HepG2 (cell line): ENCODE data around the gene EPS8. TPM values are rescaled to one million over a fixed set of nuclear protein-coding genes. Genes with fewer than 3 reads are reported as not detected.

Experiments used
- ATAC-seq: fragments of 200-7000 bp; cut with Tn5 transposase; 3 replicates; pipeline ENCODE4 v1.9.1; 2020; ENCODE audit warnings: mild to moderate bottlenecking, moderate library complexity
- BruUV-seq: library from RNA; stranded (reverse); fragments of 400-500 nt; replicated peaks from 2 replicates; lab custom pipeline; 2021; lab: Mats Ljungman, UMichigan
- CTCF ChIA-PET: fragments of 300-600 bp; formaldehyde crosslinking; extraction: SDS; loops from one replicate; lab custom pipeline; 2021; ENCODE audit warnings: low total read pairs, inconsistent platforms, low intra/inter-chr PET ratio; lab: Yijun Ruan, JAX
- POLR2A ChIA-PET: fragments of 350-600 bp; sonication (Branson Sonifier 250); formaldehyde crosslinking; loops from one replicate; lab custom pipeline; 2020; ENCODE audit warnings: antibody characterized with exemption, inconsistent platforms; lab: Yijun Ruan, JAX
- DNase-seq: peaks from one replicate; pipeline ENCODE4 v3.0.0-alpha.2; 2015; ENCODE audit warnings: low spot score
- FAIRE-seq: peaks from 3 replicates; lab custom pipeline; 2011; peaks lifted over from hg19 to GRCh38; lab: Jason Lieb, UNC
- H2AFZ ChIP-seq: one replicate; pipeline ENCODE4 v1.6.1; 2011; ENCODE audit warnings: low read length, inconsistent platforms
- H3K27ac ChIP-seq: fragments of 300-600 bp; 3 replicates; pipeline ENCODE4 v1.8.0; 2011; ENCODE audit warnings: mixed run types, mild to moderate bottlenecking, mixed read lengths, low read length, inconsistent platforms; ENCODE audit not compliant: insufficient read depth; ENCODE audit errors: extremely low read length
- H3K27me3 ChIP-seq, 2 experiments: fragments of 200-600 bp in 1 of 2; 2 replicates in 1 of 2; 3 replicates in 1 of 2; pipeline versions ENCODE4 v1.6.0 to v1.8.0; 2011; ENCODE audit warnings: low read length in 2 of 2, mild to moderate bottlenecking in 2 of 2, moderate library complexity in 2 of 2, inconsistent platforms in 1 of 2; ENCODE audit not compliant: insufficient read depth in 2 of 2, control insufficient read depth in 1 of 2
- H3K36me3 ChIP-seq, 2 experiments: fragments of 200-600 bp in 1 of 2; replicated peaks in 1 of 2; 2 replicates in 1 of 2; 3 replicates in 1 of 2; pipeline versions ENCODE4 v1.5.1 to v1.8.0; 2011; ENCODE audit warnings: low read length in 2 of 2, inconsistent platforms in 1 of 2; ENCODE audit not compliant: insufficient read depth in 2 of 2, control insufficient read depth in 1 of 2
- H3K4me1 ChIP-seq: 2 replicates; pipeline ENCODE4 v1.5.1; 2012; ENCODE audit warnings: low read length, inconsistent platforms; ENCODE audit not compliant: insufficient read depth
- H3K4me2 ChIP-seq: 2 replicates; pipeline ENCODE4 v1.6.0; 2011; ENCODE audit warnings: low read depth, low read length, inconsistent platforms
- H3K4me3 ChIP-seq, 3 experiments: fragments of 200-600 bp in 1 of 3; sonication (generic), shearing (Covaris generic) in 1 of 3; replicated peaks in 1 of 3; 2 replicates each; pipeline ENCODE4 v1.5.1; 2011 to 2016; ENCODE audit warnings: low read length in 3 of 3, inconsistent platforms in 2 of 3, low read depth in 2 of 3, mild to moderate bottlenecking in 2 of 3, control low read depth in 1 of 3, mixed read lengths in 1 of 3; ENCODE audit not compliant: insufficient read depth in 1 of 3
- H3K79me2 ChIP-seq: one replicate; pipeline ENCODE4 v1.6.1; 2011; ENCODE audit warnings: low read length, inconsistent platforms; ENCODE audit not compliant: insufficient read depth
- H3K9ac ChIP-seq: 2 replicates; pipeline ENCODE4 v1.6.0; 2011; ENCODE audit warnings: mild to moderate bottlenecking, low read depth, low read length, inconsistent platforms; ENCODE audit not compliant: insufficient read depth
- H3K9me3 ChIP-seq: 2 replicates; pipeline ENCODE4 v1.5.1; 2012; ENCODE audit warnings: mild to moderate bottlenecking, low read length
- H4K20me1 ChIP-seq: 2 replicates; pipeline ENCODE4 v1.6.0; 2011; ENCODE audit warnings: inconsistent platforms, mild to moderate bottlenecking, low read length, moderate library complexity; ENCODE audit not compliant: insufficient read depth
- ATF7-NPFF ChIP-seq: sonication (generic); formaldehyde crosslinking; IDR thresholded peaks from 2 replicates; pipeline ENCODE4 v1.8.1; 2023; ENCODE audit warnings: mild to moderate bottlenecking, low read depth, missing genetic modification reagents, moderate library complexity
- CHD4 ChIP-seq: fragments of 200-600 bp; sonication (generic); IDR thresholded peaks from 2 replicates; pipeline ENCODE4 v1.7.0; 2017; ENCODE audit warnings: mild to moderate bottlenecking, low read length, borderline replicate concordance
- GMEB2 ChIP-seq: IDR thresholded peaks from 2 replicates; pipeline ENCODE4 v1.6.1; 2016; ENCODE audit warnings: missing biosample characterization, missing genetic modification reagents, low read depth
- SAP130 ChIP-seq: IDR thresholded peaks from 2 replicates; pipeline ENCODE4 v1.6.1; 2016; ENCODE audit warnings: low read depth
- YEATS2 ChIP-seq: sonication (generic); formaldehyde crosslinking; IDR thresholded peaks from 2 replicates; pipeline ENCODE4 v1.4.0; 2020; ENCODE audit warnings: missing genetic modification reagents, borderline replicate concordance
- ZEB1 ChIP-seq: IDR thresholded peaks from 2 replicates; pipeline ENCODE4 v1.6.1; 2012; ENCODE audit warnings: mild to moderate bottlenecking, low read depth, inconsistent platforms; ENCODE audit not compliant: insufficient replicate concordance
- ZKSCAN5 ChIP-seq: sonication (generic); formaldehyde crosslinking; IDR thresholded peaks from 2 replicates; pipeline ENCODE4 v1.5.1; 2020; ENCODE audit warnings: mild to moderate bottlenecking, missing genetic modification reagents
- ZNF124 ChIP-seq: sonication (generic); formaldehyde crosslinking; IDR thresholded peaks from 2 replicates; pipeline ENCODE4 v1.4.0; 2020; ENCODE audit warnings: missing genetic modification reagents
- ZXDC ChIP-seq: sonication (generic); formaldehyde crosslinking; IDR thresholded peaks from 2 replicates; pipeline ENCODE4 v1.5.0; 2020; ENCODE audit warnings: mild to moderate bottlenecking, missing genetic modification reagents
- WGBS: methylation state at CpG from one replicate; pipeline ENCODE4 v1.1.6; 2017; ENCODE audit warnings: low lambda C conversion rate; 5-methylcytosine and 5-hydroxymethylcytosine counted together
- in situ Hi-C: cut with HindIII; loops from 2 replicates; pipeline ENCODE4 v1.10.0; 2017; ENCODE audit warnings: low pct_unique_long_range_greater_than_20kb; ENCODE audit not compliant: extremely low pct_ligation_motif_present
- intact Hi-C: fragments of 100-400 bp; cut with micrococcal nuclease; formaldehyde crosslinking; loops from one replicate; pipeline ENCODE4 v1.10.0; 2022; ENCODE audit not compliant: unreplicated experiment
- polyA plus RNA-seq, 8 experiments: library from polyadenylated mRNA; depleted of rRNA in 3 of 8; stranded (reverse) in 7 of 8; unstranded in 1 of 8; fragments of >200 nt; fragmentation: Illumina TruSeq in 4 of 8; extraction: Trizol in 4 of 8; gene quantifications; 2 replicates each; pipeline versions ENCODE4 v1.2.1 to v1.2.3, GENCODE V29; 2011 to 2016; ENCODE audit warnings: low read depth in 4 of 8, missing spikeins in 1 of 8, mixed read lengths in 1 of 8; ENCODE audit not compliant: insufficient read depth in 1 of 8
- total RNA-seq, 5 experiments: library from RNA; depleted of rRNA; stranded (reverse); fragments of >200 nt; fragmentation: Illumina TruSeq; extraction: Trizol; gene quantifications; 2 replicates each; pipeline ENCODE4 v1.2.3, GENCODE V29; 2016; ENCODE audit warnings: low read depth in 1 of 5
- TF ChIP-seq, protein P1 (sequence below): sonication (generic); formaldehyde crosslinking; IDR thresholded peaks from 2 replicates; pipeline ENCODE4 v1.5.0; 2020; ENCODE audit warnings: missing genetic modification reagents, mild to moderate bottlenecking, borderline replicate concordance

Gene EPS8
- total and polyA plus RNA-seq, 2 of the 13 experiments (the other 11 are each of a cell fraction or from before 2014, with no cell fraction given) = 37.1 to 43.4 TPM

- TF ChIP-seq GMEB2 (CRISPR knock-in tag) (no peak), ZXDC (CRISPR knock-in tag) (no peak), ZNF124 (no peak)
These were observed 19.6 kb downstream of the EPS8 start (continued) for GRCh38 chr12:15769586-15769985.

- intact Hi-C loops = no loop called here
- no peak overlapping the region for H3K4me3 ChIP-seq
- no TSS peak for BruUV-seq
- H3K79me2 ChIP-seq = peaks cover 70% of the 10 kb centered on the region
- ATAC-seq (no peak), DNase-seq (no peak), FAIRE-seq (no peak)
- TF ChIP-seq CHD4 (no peak), ZKSCAN5 (no peak), YEATS2 (CRISPR knock-in tag) (no peak), SAP130 (no peak), ZEB1 (no peak), ATF7-NPFF (CRISPR knock-in tag) (no peak)
- TF ChIP-seq, protein P1, sequence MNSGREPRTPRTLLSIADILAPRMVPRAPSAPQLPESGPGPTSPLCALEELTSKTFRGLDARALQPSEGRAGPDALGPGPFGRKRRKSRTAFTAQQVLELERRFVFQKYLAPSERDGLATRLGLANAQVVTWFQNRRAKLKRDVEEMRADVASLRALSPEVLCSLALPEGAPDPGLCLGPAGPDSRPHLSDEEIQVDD (CRISPR knock-in tag) = no peak
- no peak overlapping the region for H3K4me2 ChIP-seq
- no peak overlapping the region for H3K27ac ChIP-seq
- no peak overlapping the region for H2AFZ ChIP-seq
- H3K4me1 ChIP-seq = peaks cover 10% of the 10 kb centered on the region
- no peaks in the 10 kb centered on the region for H3K27me3 ChIP-seq
- H4K20me1 ChIP-seq = 0 out of 2 replicates have a peak, but pooled peaks cover 1% of the 10 kb centered on the region
- H3K9ac ChIP-seq = no peak overlapping the region
- H3K36me3 ChIP-seq = no peaks in the 10 kb centered on the region
- WGBS = 100% methylated on average over 2 of the region's 2 CpGs
- in situ Hi-C loops = no loop called here
- ChIA-PET CTCF (no interaction called here), POLR2A (no interaction called here)
- no peaks in the 10 kb centered on the region for H3K9me3 ChIP-seq
These were observed 21.9 kb downstream of the EPS8 start for GRCh38 chr12:15767301-15767700.
